HL-60 (cell line): ENCODE results near the gene ADAMTS12.

ENCODE experiments used
- CTCF ChIP-seq: IDR thresholded peaks from one replicate; pipeline ENCODE4 v1.5.1; 2011; ENCODE audit warnings: low read length, control low read depth, inconsistent platforms; ENCODE audit not compliant: insufficient read depth
- GABPA ChIP-seq: IDR thresholded peaks from 2 replicates; pipeline ENCODE4 v1.6.1; 2012; ENCODE audit warnings: low read depth
- REST ChIP-seq: IDR thresholded peaks from 2 replicates; pipeline ENCODE4 v1.6.1; 2012; ENCODE audit warnings: low read depth; ENCODE audit not compliant: insufficient replicate concordance

- TF ChIP-seq REST (no peak), CTCF (no peak), GABPA (no peak)
These were observed 387.2 kb downstream of the ADAMTS12 start for GRCh38 chr5:33504570-33504969.
